T47D (cell line): ENCODE results near the gene PKD1L1.
"Not testable (repeated sequence)": the region's sequence is repeated elsewhere in the genome, so short reads cannot be mapped to it uniquely, and the experiment has no call there.

Experiments
- DNase-seq, 2 experiments: peaks; one replicate each; pipeline versions ENCODE4 v3.0.0 to v3.0.0-alpha.2; 2011 to 2012; ENCODE audit warnings: low read depth in 1 of 2, low spot score in 1 of 2
- JUND ChIP-seq: IDR thresholded peaks from 2 replicates; pipeline ENCODE4 v1.6.1; 2012; ENCODE audit warnings: low read depth
- in situ Hi-C: cut with HindIII; loops from 2 replicates; pipeline ENCODE4 v1.10.0; 2016; ENCODE audit warnings: low sequenced_read_pairs, low pct_unique_long_range_greater_than_20kb

The PKD1L1 gene

GRCh38 chr7:47755248-47755647 is 193.0 kb downstream of the PKD1L1 start:
- no peak for TF ChIP-seq JUND
- no peak for DNase-seq
- in situ Hi-C loops, result no loop called here

DNA sequence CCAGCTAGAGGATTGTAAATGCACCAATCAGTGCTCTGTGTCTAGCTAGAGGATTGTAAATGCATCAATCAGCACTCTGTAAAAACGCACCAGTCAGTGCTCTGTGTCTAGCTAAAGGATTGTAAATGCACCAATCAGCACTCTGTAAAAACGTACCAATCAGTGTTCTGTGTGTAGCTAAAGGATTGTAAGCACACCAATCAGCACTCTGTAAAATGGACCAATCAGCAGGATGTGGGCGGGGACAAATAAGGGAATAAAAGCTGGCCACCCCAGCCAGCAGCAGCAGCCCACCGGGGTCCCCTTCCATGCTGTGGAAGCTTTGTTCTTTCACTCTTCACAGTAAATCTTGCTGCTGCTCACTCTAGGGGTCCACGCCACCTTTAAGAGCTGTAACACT is 196.5 kb downstream of the PKD1L1 start:
- DNase-seq, in situ Hi-C loops: not testable (repeated sequence)

DNA sequence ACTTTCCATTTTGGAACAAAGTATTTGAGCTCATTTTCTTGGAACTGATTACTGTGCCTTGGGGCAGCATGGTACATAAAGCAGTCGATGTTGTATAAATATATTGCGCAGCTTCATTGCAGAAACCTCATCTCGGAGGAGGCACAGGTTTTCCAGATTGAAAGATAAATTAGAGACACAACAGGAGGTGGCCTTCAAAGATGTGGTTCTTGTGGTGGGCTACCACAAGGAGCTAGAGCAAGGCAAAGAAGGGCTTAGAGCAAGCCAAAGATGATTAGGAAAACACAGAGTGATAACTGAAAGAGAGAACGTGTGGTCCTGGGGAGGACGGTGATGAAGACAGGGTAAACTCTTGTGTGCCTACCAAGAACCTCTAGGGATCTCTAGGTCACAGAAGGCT is 197.2 kb downstream of the PKD1L1 start:
- peak in 1 of 2 experiments; percentile 27 for DNase-seq
- no peak for TF ChIP-seq JUND
- in situ Hi-C loops, result no loop called here

GRCh38 chr7:47748041-47748440 is 200.2 kb downstream of the PKD1L1 start:
- in situ Hi-C loops, result no loop called here
- TF ChIP-seq JUND, result no peak
- peak; percentile 66 to 74 for DNase-seq

DNA sequence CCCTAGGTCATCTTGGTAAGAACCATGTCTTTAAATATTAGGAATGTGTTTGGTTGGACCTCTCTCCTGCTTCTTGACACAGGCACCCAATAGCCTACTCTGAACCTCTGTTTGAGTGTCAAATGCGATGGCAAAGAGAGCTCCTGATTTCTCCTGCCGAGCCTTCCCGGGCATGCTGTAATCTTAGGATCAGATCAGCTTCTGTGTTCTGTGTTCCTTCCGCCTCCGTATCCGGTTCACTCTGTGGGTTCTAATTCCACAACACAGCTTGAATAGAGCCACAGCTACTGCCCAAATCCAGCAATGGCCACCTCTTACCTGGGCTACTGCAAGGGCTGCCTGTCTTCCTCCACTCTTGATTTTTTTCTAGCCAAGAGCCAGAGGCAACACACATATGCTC is 201.1 kb downstream of the PKD1L1 start:
- in situ Hi-C loops, result no loop called here
- no peak for TF ChIP-seq JUND

DNA sequence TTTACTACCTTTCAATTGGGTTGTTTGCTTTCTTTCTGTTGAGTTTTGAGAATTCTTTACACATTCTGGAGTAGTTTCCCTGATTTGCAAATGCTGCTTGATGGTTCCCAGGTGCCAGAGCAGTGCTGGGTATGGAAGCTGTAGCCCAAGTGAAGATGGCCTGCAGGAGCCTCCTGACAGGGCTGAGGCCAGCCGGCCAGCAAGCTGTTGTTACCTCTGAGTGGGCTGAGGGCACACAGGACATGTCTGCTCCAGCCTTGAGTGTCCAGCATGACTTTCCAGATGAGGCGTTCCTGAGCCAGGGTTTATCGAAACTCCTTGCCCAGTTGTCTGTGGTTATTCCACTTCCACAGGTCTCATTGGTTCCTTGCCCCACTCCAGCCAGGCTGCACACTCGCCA is 201.8 kb downstream of the PKD1L1 start:
- DNase-seq, result no peak
- TF ChIP-seq JUND, result no peak
- in situ Hi-C loops, result no loop called here

More for the DNA sequence above, 201.1 kb downstream of the PKD1L1 start:
- peak in 1 of 2 experiments; percentile 69 for DNase-seq

DNA sequence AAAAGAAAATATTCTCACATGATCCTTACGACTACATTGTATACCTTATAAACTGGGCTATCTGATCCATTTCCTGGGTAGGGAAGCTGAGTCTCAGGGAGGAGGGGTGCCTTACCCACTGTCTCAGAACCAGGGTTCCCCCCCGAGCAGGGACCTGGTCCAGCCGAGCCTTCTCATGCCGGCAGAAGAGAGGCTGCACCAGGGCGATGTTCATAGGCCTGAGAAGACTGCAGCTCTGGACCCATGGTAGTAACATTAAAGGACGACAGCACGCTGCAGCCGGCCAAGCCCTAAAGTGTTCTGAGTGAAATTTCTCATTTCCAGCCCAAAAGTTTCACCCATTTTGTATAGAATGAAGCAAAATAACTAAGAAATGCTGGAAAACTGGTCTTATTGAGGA is 203.4 kb downstream of the PKD1L1 start:
- in situ Hi-C loops, result no loop called here
- no peak for DNase-seq
- TF ChIP-seq JUND, result no peak

DNA sequence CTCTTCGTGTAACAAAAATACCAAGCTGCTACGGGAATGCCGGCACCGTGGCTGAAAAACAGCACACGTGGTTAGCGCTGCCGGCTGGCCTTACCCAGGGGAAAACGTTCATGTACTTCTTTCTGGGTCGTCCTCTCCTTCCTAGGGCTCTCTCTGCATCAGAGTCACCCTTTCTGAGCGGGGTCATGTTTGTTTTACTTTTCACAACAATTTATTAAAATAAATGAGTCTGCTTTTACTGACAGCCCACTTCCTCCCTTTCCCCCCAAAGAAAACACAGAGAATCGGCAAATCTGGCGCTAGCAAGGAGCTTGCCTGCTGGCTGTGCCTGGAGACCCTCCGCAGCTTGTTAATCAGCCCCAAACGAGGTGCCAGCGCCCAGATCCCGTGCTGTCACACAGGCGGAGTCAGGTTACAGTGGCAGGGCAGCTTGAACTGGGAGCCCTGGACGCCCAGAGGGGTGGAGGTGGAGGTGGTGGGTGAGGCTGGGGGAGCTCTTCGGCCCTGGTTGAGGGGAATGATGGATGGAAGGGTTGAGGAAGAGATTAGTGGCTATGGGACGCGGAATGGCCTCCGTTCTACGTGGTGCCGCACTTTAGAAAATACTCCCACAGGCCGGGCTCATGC is 204.2 kb downstream of the PKD1L1 start:
- no peak for TF ChIP-seq JUND
- DNase-seq, result no peak
- in situ Hi-C loops, result no loop called here

GRCh38 chr7:47741984-47742383 is 206.3 kb downstream of the PKD1L1 start:
- in situ Hi-C loops, result no loop called here
- DNase-seq, result no peak
- no peak for TF ChIP-seq JUND

DNA sequence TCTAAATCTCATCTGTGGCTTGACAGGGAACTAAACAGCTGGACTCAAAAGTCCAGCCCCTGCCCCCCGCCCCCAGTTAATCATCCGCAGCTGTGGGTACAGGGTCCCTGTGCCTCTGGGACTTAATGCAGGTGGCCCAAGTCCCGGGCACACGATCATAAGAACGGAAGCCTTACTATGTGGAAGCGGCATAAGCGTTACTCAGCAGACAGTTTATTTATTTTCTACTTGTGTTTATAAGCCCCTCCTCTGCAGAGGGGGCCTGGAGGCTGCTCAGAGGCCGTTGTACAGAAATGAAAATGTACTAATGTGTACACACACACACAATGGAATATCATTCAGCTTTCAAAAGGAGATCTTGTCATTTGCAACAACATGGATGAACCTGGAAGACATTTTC is 208.4 kb downstream of the PKD1L1 start:
- DNase-seq, result no peak
- no peak for TF ChIP-seq JUND
- in situ Hi-C loops, result no loop called here

- DNase-seq, result no peak
- in situ Hi-C loops, result no loop called here
- no peak for TF ChIP-seq JUND
Measured at GRCh38 chr7:47739301-47739875, 208.9 kb downstream of the PKD1L1 start.

DNA sequence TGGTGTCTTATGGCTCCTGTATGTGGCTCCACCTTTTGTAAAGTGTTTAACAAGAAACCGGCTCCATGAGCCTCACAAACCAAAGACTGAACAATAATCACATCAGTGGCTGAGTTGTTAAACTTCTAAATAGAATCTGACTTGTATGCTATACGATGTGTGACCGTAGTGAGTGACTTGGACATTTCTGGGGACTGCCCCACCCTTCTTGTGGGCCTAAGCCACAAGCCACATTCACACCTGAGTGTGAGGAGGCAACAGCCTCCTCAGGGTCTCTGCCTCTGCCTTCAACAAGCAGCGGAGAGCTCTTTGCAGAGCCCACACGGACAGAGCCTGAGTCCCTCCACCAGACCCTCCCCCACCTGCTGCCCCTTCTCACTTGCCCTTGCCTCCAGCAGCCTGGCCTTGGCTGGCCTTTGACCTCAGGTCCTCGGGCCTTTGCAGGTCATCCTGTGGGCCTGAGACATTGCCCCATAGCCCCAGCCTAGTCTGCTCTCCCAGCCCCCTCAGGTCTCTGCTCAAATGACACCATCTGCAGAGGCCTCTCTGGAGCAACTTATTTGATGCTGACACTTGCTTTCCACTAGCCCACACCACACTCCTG is 209.6 kb downstream of the PKD1L1 start:
- DNase-seq, result no peak
- no peak for TF ChIP-seq JUND
- in situ Hi-C loops, result no loop called here

- in situ Hi-C loops, result no loop called here
- DNase-seq, result no peak
- no peak for TF ChIP-seq JUND
Measured at GRCh38 chr7:47737601-47738000, 210.7 kb downstream of the PKD1L1 start.
